Esophagus squamous epithelium (tissue), 4 donors: ENCODE data around the gene SMAD7.

Source experiments
- CTCF ChIP-seq, 6 experiments: fragments of 450-650 bp in 4 of 6; fragments of 200-600 bp in 2 of 6; sonication (generic) in 2 of 6; IDR thresholded peaks; one replicate each; pipeline ENCODE4 v1.5.1; 2016 to 2019; ENCODE audit warnings: antibody characterized with exemption in 6 of 6, mild to moderate bottlenecking in 4 of 6, moderate library complexity in 4 of 6
- POLR2A ChIP-seq, 4 donors: fragments of 450-650 bp; IDR thresholded peaks; one replicate each; pipeline ENCODE4 v1.6.1; 2017; ENCODE audit warnings: antibody characterized with exemption in 4 of 4, mild to moderate bottlenecking in 4 of 4, moderate library complexity in 3 of 4

- no peak for TF ChIP-seq POLR2A (IDR thresholded peaks at IDR 0.05)
- no peak for TF ChIP-seq CTCF (IDR thresholded peaks at IDR 0.05)
Measured at GRCh38 chr18:48888773-48889080, 62.0 kb downstream of the SMAD7 start.
